DOHH2 (cell line): Measurements from ENCODE around the gene CRELD2.
A peak's percentile ranks its signal among the peaks of the same experiment; 100 is the strongest.

Experiments
- H3F3A ChIP-seq: fragments of 200-600 bp; sonication (generic), shearing (Covaris generic); 2 replicates; pipeline ENCODE4 v1.6.0; 2016; ENCODE audit warnings: antibody characterized with exemption, mild to moderate bottlenecking; ENCODE audit not compliant: control insufficient read depth, insufficient read depth
- H3K27ac ChIP-seq: fragments of 200-600 bp; sonication (generic); 2 replicates; pipeline ENCODE4 v1.5.1; 2014; ENCODE audit warnings: low read depth, mild to moderate bottlenecking, low read length, moderate library complexity
- H3K27me3 ChIP-seq: fragments of 200-600 bp; sonication (generic); 2 replicates; pipeline ENCODE4 v1.6.1; 2014; ENCODE audit warnings: mild to moderate bottlenecking, low read length, mixed read lengths; ENCODE audit not compliant: control insufficient read depth
- H3K36me3 ChIP-seq: fragments of 200-600 bp; sonication (generic); 2 replicates; pipeline ENCODE4 v1.6.1; 2014; ENCODE audit warnings: mild to moderate bottlenecking, low read length, moderate library complexity, mixed read lengths; ENCODE audit not compliant: control insufficient read depth
- H3K4me1 ChIP-seq: fragments of 200-600 bp; sonication (generic); 2 replicates; pipeline ENCODE4 v1.6.1; 2014; ENCODE audit warnings: mild to moderate bottlenecking, low read length, mixed read lengths; ENCODE audit not compliant: control insufficient read depth
- H3K4me2 ChIP-seq: fragments of 200-600 bp; sonication (generic); 2 replicates; pipeline ENCODE4 v1.6.0; 2014; ENCODE audit warnings: mild to moderate bottlenecking, low read length, moderate library complexity
- H3K4me3 ChIP-seq: fragments of 200-600 bp; sonication (generic); 2 replicates; pipeline ENCODE4 v1.5.1; 2014; ENCODE audit warnings: mild to moderate bottlenecking, low read length, mixed read lengths
- H3K79me2 ChIP-seq: fragments of 200-600 bp; sonication (generic); 2 replicates; pipeline ENCODE4 v1.6.1; 2014; ENCODE audit warnings: mild to moderate bottlenecking, low read length, mixed read lengths; ENCODE audit not compliant: control insufficient read depth
- H3K9me2 ChIP-seq: fragments of 200-600 bp; sonication (generic); replicated peaks from 2 replicates; pipeline ENCODE4 v1.6.1; 2014; ENCODE audit warnings: mild to moderate bottlenecking, low read length, mixed read lengths; ENCODE audit not compliant: control insufficient read depth
- H3K9me3 ChIP-seq: fragments of 200-600 bp; sonication (generic); 2 replicates; pipeline ENCODE4 v1.6.1; 2014; ENCODE audit warnings: antibody characterized with exemption, low read length, mixed read lengths; ENCODE audit not compliant: control insufficient read depth, insufficient read depth
- H4K20me1 ChIP-seq: fragments of 200-600 bp; sonication (generic); 2 replicates; pipeline ENCODE4 v1.6.0; 2014; ENCODE audit warnings: low read depth, mild to moderate bottlenecking, antibody characterized with exemption, low read length, moderate library complexity; ENCODE audit not compliant: control insufficient read depth, insufficient read depth
- EZH2phosphoT487 ChIP-seq: fragments of 200-600 bp; sonication (generic); IDR thresholded peaks from 2 replicates; pipeline ENCODE4 v1.6.1; 2017; ENCODE audit warnings: borderline replicate concordance, mild to moderate bottlenecking, antibody characterized with exemption, low read length, moderate library complexity, mixed read lengths
- TF ChIP-seq, protein P1 (sequence below): fragments of 200-600 bp; sonication (generic); IDR thresholded peaks from one replicate; pipeline ENCODE4 v1.5.1; 2014; ENCODE audit warnings: antibody characterized with exemption, mild to moderate bottlenecking, low read depth, low read length; ENCODE audit not compliant: poor library complexity, severe bottlenecking

CRELD2 gene

DNA sequence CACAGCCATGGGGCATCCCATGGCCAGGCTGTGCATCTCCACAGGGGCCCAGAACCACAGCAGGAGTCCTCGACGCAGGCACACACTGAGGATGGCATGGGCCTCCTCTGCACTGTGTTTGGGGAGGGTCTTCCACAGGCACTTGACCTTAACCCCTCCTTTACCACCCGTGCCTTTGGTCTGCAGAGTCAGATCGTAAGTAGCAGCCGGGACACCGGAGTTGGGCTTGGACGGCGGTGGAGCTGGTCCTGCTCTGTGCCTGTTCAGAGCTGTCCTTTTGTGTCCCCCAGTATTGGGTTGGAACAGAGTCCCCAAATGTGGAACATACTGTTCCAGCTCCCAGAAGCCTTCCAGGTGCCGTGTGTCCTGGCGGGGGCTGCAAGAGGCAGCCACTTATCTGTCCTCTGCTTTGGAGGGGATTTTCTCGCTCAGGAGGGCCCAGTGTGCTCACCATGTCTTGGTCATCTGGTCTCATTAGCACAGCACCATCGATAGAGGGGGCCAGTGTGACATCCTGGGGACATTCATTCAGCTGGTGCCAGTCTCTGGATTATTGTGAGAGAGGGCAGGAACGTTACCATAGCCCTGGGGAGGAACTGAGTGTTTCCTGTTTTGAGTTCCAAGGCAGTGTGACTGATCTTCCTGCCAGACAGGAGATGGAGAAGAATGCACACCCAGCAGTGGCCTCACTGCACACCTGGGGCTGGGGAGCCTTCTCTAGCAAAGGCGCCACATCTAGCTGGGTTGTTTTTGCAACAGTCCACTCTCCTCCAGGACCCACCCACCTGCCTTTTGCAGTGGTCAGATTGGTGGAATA is 12.4 kb downstream of the CRELD2 start:
- H3K36me3 ChIP-seq: peaks cover 34% of the 10 kb centered on the region
- no peaks in the 10 kb centered on the region for H3K27me3 ChIP-seq
- H3K4me2 ChIP-seq: peak overlapping the region; percentile 97
- H3K9me3 ChIP-seq: no peaks in the 10 kb centered on the region
- peak overlapping the region; percentile 74 for H3K4me3 ChIP-seq
- H3K79me2 ChIP-seq: peaks cover 19% of the 10 kb centered on the region
- H3F3A ChIP-seq: peaks cover 40% of the 10 kb centered on the region
- H3K27ac ChIP-seq: peak overlapping the region; percentile 91
- no peaks in the 10 kb centered on the region for H3K9me2 ChIP-seq
- H4K20me1 ChIP-seq: no peaks in the 10 kb centered on the region
- TF ChIP-seq, protein P1, sequence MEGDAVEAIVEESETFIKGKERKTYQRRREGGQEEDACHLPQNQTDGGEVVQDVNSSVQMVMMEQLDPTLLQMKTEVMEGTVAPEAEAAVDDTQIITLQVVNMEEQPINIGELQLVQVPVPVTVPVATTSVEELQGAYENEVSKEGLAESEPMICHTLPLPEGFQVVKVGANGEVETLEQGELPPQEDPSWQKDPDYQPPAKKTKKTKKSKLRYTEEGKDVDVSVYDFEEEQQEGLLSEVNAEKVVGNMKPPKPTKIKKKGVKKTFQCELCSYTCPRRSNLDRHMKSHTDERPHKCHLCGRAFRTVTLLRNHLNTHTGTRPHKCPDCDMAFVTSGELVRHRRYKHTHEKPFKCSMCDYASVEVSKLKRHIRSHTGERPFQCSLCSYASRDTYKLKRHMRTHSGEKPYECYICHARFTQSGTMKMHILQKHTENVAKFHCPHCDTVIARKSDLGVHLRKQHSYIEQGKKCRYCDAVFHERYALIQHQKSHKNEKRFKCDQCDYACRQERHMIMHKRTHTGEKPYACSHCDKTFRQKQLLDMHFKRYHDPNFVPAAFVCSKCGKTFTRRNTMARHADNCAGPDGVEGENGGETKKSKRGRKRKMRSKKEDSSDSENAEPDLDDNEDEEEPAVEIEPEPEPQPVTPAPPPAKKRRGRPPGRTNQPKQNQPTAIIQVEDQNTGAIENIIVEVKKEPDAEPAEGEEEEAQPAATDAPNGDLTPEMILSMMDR: peak; percentile 87
- TF ChIP-seq EZH2phosphoT487: no peak
- peaks cover 75% of the 10 kb centered on the region for H3K4me1 ChIP-seq

DNA sequence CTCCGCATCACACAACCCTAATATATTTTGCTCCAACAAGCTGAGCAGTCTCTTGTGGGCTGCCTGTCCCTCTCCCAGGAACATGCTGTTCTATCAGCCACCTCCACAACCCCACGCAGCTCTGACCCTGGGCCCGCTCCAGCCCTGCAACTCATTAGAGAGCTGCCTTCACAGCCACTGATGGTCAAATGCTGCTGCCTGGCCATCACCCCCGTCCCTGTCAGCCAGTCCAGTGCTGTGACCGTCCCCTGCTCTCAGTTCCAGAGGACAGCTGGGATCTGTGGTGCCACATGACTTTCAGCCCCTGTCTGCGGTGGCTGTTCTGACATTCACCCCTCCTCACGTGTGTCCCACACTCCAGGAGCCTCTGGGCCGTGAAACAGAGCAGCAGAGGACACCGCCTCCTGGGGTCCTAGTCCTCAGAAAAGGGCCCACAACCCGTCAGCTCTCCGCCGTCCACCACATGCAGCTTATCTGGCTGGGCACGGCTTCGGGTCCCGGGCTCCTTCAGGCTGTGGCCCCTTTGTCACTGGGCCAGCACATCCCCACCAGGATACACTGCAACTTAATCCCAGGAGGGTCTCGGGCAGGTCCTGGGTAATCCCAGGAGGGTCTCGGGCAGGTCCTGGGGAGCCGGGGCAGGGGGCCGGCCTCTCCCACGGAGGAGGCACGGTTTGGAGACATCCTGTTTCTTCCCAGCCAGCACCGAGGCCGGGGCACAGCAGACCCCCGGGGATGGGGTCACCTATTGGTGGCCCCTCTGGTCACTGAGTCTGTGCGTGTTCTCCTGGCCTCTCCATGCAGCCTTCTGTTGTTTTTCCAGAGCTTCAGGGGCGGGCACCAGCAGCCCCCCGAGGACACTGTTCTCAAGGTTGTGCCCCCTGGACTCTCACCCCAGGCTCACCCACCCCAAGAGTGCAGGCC is 15.1 kb downstream of the CRELD2 start:
- H3K9me2 ChIP-seq: no peaks in the 10 kb centered on the region
- no peak for TF ChIP-seq EZH2phosphoT487
- TF ChIP-seq, protein P1: no peak
- H3K27ac ChIP-seq: peak overlapping the region; percentile 91
- H3K36me3 ChIP-seq: peaks cover 15% of the 10 kb centered on the region
- peaks cover 19% of the 10 kb centered on the region for H3K79me2 ChIP-seq
- H3K9me3 ChIP-seq: no peaks in the 10 kb centered on the region
- H3K27me3 ChIP-seq: no peaks in the 10 kb centered on the region
- peak overlapping the region; percentile 89 for H3K4me2 ChIP-seq
- peak overlapping the region; percentile 90 for H3K4me3 ChIP-seq
- H4K20me1 ChIP-seq: no peaks in the 10 kb centered on the region
- peaks cover 82% of the 10 kb centered on the region for H3K4me1 ChIP-seq
- peaks cover 34% of the 10 kb centered on the region for H3F3A ChIP-seq

DNA sequence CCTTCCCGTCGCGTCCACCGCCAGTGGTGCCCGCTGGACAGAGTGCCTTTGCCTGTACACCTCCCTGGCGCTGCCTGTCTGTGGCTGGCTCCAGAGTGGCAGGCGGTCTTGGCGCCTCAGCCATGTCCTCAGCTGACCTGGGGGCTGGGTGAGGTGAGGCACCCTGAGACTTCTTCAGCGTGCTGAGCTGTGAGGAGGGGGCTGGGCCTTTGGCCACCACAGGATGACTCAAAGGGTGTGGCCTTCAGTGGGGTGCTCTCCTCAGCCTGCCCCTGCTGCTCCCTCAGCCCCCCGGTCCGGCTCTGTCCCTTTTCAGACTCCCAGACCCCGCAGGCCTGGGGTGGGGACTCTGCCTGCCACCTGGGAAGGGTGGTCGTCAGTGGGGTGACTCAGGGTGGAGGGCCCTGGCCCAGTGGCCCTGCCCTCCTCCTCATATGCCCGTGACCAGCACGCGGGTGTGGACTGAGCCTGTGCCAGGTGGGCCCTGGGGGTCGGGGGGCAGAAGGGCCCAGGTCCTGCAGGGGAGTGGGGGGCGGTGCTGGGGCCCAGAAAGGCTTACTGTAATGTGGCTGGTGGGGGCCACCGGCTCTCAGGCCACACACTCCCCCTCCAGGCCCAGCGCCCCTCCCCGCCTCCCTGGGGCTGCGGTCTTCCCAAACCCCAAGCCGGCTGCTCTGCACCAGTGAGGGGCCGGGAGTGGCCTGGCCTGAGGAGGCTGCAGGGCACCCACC is 15.9 kb downstream of the CRELD2 start:
- TF ChIP-seq, protein P1: no peak
- TF ChIP-seq EZH2phosphoT487: no peak
- Histone ChIP-seq H3F3A (peaks cover 34% of the 10 kb centered on the region), H3K79me2 (peaks cover 19% of the 10 kb centered on the region), H3K36me3 (peaks cover 15% of the 10 kb centered on the region), H3K27ac (peak overlapping the region; percentile 91), H3K9me3 (no peaks in the 10 kb centered on the region), H3K9me2 (no peaks in the 10 kb centered on the region), H3K4me2 (peak overlapping the region; percentile 89), H4K20me1 (no peaks in the 10 kb centered on the region), H3K4me3 (peak overlapping the region; percentile 90), H3K4me1 (peaks cover 74% of the 10 kb centered on the region), H3K27me3 (no peaks in the 10 kb centered on the region)
